SK-N-SH treated with all-trans-retinoic acid at 6 μM for 48 hours (cell line): ENCODE data around the gene VANGL1.

Experiments used
- ARNTL ChIP-seq: fragments of 450-650 bp; formaldehyde crosslinking; IDR thresholded peaks from 2 replicates; pipeline ENCODE4 v1.5.0; 2020; ENCODE audit warnings: low read depth, mild to moderate bottlenecking, moderate library complexity, borderline replicate concordance
- BACH2 ChIP-seq: fragments of 250-450 bp; sonication (Bioruptor Pico); IDR thresholded peaks from 2 replicates; pipeline ENCODE4 v1.9.0; 2021; ENCODE audit warnings: mild to moderate bottlenecking, borderline replicate concordance
- ESRRG ChIP-seq: fragments of 250-450 bp; sonication (Bioruptor Pico); IDR thresholded peaks from 2 replicates; pipeline ENCODE4 v1.6.1; 2021; ENCODE audit warnings: mild to moderate bottlenecking
- RARB ChIP-seq: fragments of 250-450 bp; sonication (Bioruptor Pico); IDR thresholded peaks from 2 replicates; pipeline ENCODE4 v1.8.0; 2021; ENCODE audit warnings: mild to moderate bottlenecking, moderate library complexity
- SNAI2 ChIP-seq: fragments of 250-450 bp; sonication (Bioruptor Pico); IDR thresholded peaks from 2 replicates; pipeline ENCODE4 v1.5.0; 2020; ENCODE audit warnings: mild to moderate bottlenecking, moderate library complexity
- TOX ChIP-seq: fragments of 250-450 bp; sonication (Bioruptor Pico); IDR thresholded peaks from 2 replicates; pipeline ENCODE4 v1.8.0; 2021; ENCODE audit warnings: mild to moderate bottlenecking, moderate library complexity, borderline replicate concordance
- ZC3H10 ChIP-seq: fragments of 250-450 bp; sonication (Bioruptor Pico); IDR thresholded peaks from 2 replicates; pipeline ENCODE4 v1.5.1; 2021; ENCODE audit warnings: mild to moderate bottlenecking, moderate library complexity
- ZFP30 ChIP-seq: fragments of 450-650 bp; formaldehyde crosslinking; IDR thresholded peaks from 2 replicates; pipeline ENCODE4 v1.5.0; 2022; ENCODE audit warnings: mild to moderate bottlenecking, moderate library complexity
- ZNF8 ChIP-seq: fragments of 450-650 bp; formaldehyde crosslinking; IDR thresholded peaks from 2 replicates; pipeline ENCODE4 v1.5.0; 2020; ENCODE audit warnings: mild to moderate bottlenecking, moderate library complexity
- TF ChIP-seq, protein P1 (sequence below): fragments of 250-450 bp; sonication (Bioruptor Pico); IDR thresholded peaks from 2 replicates; pipeline ENCODE4 v1.8.0; 2020; ENCODE audit warnings: mild to moderate bottlenecking, moderate library complexity, borderline replicate concordance
- TF ChIP-seq, protein P2 (sequence below): fragments of 250-450 bp; sonication (Bioruptor Pico); IDR thresholded peaks from 2 replicates; pipeline ENCODE4 v1.5.1; 2020; ENCODE audit warnings: low read depth, mild to moderate bottlenecking, moderate library complexity
- TF ChIP-seq, protein P3 (sequence below): fragments of 250-450 bp; sonication (Bioruptor Pico); IDR thresholded peaks from 2 replicates; pipeline ENCODE4 v1.8.0; 2021; ENCODE audit warnings: low read depth, mild to moderate bottlenecking, moderate library complexity, borderline replicate concordance
- TF ChIP-seq, protein P4 (sequence below): fragments of 250-450 bp; sonication (Bioruptor Pico); IDR thresholded peaks from 2 replicates; pipeline ENCODE4 v1.5.0; 2020; ENCODE audit warnings: mild to moderate bottlenecking, moderate library complexity
- TF ChIP-seq, protein P5 (sequence below): fragments of 250-450 bp; sonication (Bioruptor Pico); IDR thresholded peaks from 2 replicates; pipeline ENCODE4 v1.5.1; 2021; ENCODE audit warnings: mild to moderate bottlenecking, moderate library complexity

DNA sequence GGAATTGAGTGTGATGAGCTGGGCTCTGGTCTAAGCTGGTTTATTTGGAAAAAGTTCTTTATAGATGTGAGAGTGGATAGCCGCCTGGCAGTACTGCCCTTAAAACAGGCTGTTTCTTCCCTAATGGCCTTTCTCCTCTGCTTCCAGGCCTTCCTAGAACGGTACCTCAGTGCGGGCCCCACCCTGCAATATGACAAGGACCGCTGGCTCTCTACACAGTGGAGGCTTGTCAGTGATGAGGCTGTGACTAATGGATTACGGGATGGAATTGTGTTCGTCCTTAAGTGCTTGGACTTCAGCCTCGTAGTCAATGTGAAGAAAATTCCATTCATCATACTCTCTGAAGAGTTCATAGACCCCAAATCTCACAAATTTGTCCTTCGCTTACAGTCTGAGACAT lies 49.2 kb downstream of the VANGL1 start:
- TF ChIP-seq ESRRG (CRISPR knock-in tag) (no peak), RARB (CRISPR knock-in tag) (no peak), SNAI2 (no peak), ZNF8 (CRISPR knock-in tag) (no peak), TOX (CRISPR knock-in tag) (no peak), ZC3H10 (CRISPR knock-in tag) (no peak), BACH2 (CRISPR knock-in tag) (no peak), ZFP30 (CRISPR knock-in tag) (no peak), ARNTL (CRISPR knock-in tag) (no peak)
- TF ChIP-seq, protein P1, sequence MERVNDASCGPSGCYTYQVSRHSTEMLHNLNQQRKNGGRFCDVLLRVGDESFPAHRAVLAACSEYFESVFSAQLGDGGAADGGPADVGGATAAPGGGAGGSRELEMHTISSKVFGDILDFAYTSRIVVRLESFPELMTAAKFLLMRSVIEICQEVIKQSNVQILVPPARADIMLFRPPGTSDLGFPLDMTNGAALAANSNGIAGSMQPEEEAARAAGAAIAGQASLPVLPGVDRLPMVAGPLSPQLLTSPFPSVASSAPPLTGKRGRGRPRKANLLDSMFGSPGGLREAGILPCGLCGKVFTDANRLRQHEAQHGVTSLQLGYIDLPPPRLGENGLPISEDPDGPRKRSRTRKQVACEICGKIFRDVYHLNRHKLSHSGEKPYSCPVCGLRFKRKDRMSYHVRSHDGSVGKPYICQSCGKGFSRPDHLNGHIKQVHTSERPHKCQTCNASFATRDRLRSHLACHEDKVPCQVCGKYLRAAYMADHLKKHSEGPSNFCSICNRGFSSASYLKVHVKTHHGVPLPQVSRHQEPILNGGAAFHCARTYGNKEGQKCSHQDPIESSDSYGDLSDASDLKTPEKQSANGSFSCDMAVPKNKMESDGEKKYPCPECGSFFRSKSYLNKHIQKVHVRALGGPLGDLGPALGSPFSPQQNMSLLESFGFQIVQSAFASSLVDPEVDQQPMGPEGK: no peak
- TF ChIP-seq, protein P2, sequence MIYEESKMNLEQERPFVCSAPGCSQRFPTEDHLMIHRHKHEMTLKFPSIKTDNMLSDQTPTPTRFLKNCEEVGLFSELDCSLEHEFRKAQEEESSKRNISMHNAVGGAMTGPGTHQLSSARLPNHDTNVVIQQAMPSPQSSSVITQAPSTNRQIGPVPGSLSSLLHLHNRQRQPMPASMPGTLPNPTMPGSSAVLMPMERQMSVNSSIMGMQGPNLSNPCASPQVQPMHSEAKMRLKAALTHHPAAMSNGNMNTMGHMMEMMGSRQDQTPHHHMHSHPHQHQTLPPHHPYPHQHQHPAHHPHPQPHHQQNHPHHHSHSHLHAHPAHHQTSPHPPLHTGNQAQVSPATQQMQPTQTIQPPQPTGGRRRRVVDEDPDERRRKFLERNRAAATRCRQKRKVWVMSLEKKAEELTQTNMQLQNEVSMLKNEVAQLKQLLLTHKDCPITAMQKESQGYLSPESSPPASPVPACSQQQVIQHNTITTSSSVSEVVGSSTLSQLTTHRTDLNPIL (CRISPR knock-in tag): no peak
- TF ChIP-seq, protein P3, sequence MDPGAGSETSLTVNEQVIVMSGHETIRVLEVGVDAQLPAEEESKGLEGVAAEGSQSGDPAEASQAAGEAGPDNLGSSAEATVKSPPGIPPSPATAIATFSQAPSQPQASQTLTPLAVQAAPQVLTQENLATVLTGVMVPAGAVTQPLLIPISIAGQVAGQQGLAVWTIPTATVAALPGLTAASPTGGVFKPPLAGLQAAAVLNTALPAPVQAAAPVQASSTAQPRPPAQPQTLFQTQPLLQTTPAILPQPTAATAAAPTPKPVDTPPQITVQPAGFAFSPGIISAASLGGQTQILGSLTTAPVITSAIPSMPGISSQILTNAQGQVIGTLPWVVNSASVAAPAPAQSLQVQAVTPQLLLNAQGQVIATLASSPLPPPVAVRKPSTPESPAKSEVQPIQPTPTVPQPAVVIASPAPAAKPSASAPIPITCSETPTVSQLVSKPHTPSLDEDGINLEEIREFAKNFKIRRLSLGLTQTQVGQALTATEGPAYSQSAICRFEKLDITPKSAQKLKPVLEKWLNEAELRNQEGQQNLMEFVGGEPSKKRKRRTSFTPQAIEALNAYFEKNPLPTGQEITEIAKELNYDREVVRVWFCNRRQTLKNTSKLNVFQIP (CRISPR knock-in tag): no peak
- TF ChIP-seq, protein P4, sequence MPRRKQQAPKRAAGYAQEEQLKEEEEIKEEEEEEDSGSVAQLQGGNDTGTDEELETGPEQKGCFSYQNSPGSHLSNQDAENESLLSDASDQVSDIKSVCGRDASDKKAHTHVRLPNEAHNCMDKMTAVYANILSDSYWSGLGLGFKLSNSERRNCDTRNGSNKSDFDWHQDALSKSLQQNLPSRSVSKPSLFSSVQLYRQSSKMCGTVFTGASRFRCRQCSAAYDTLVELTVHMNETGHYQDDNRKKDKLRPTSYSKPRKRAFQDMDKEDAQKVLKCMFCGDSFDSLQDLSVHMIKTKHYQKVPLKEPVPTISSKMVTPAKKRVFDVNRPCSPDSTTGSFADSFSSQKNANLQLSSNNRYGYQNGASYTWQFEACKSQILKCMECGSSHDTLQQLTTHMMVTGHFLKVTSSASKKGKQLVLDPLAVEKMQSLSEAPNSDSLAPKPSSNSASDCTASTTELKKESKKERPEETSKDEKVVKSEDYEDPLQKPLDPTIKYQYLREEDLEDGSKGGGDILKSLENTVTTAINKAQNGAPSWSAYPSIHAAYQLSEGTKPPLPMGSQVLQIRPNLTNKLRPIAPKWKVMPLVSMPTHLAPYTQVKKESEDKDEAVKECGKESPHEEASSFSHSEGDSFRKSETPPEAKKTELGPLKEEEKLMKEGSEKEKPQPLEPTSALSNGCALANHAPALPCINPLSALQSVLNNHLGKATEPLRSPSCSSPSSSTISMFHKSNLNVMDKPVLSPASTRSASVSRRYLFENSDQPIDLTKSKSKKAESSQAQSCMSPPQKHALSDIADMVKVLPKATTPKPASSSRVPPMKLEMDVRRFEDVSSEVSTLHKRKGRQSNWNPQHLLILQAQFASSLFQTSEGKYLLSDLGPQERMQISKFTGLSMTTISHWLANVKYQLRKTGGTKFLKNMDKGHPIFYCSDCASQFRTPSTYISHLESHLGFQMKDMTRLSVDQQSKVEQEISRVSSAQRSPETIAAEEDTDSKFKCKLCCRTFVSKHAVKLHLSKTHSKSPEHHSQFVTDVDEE (CRISPR knock-in tag): no peak
- TF ChIP-seq, protein P5, sequence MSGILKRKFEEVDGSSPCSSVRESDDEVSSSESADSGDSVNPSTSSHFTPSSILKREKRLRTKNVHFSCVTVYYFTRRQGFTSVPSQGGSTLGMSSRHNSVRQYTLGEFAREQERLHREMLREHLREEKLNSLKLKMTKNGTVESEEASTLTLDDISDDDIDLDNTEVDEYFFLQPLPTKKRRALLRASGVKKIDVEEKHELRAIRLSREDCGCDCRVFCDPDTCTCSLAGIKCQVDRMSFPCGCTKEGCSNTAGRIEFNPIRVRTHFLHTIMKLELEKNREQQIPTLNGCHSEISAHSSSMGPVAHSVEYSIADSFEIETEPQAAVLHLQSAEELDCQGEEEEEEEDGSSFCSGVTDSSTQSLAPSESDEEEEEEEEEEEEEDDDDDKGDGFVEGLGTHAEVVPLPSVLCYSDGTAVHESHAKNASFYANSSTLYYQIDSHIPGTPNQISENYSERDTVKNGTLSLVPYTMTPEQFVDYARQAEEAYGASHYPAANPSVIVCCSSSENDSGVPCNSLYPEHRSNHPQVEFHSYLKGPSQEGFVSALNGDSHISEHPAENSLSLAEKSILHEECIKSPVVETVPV (CRISPR knock-in tag): no peak
